ENCODE results near the gene IL15. TPM values are rescaled to one million over a fixed set of nuclear protein-coding genes. Genes with fewer than 3 reads are reported as not detected.

IL15 gene
- polyA plus RNA-seq (2011; rRNA removed) (24.0 and 32.3 TPM in 2 replicates), polyA plus RNA-seq (2017; fragmentation: RNase III; extraction: RNeasy Plus Mini Kit Qiagen cat#74134 plus additional on column Dnase treatment) (12.7 to 16.2 TPM (median 14.1 TPM) in 3 replicates), polyA minus RNA-seq (2011; rRNA and poly(A)+ RNA removed) (16.2 and 17.4 TPM in 2 replicates)
- polyA plus RNA-seq (2012; cell fraction: cytosol; rRNA removed): 7.5 and 8.4 TPM in 2 replicates
- polyA plus RNA-seq (2012; cell fraction: nucleus; rRNA removed): 14.6 and 15.2 TPM in 2 replicates

DNA sequence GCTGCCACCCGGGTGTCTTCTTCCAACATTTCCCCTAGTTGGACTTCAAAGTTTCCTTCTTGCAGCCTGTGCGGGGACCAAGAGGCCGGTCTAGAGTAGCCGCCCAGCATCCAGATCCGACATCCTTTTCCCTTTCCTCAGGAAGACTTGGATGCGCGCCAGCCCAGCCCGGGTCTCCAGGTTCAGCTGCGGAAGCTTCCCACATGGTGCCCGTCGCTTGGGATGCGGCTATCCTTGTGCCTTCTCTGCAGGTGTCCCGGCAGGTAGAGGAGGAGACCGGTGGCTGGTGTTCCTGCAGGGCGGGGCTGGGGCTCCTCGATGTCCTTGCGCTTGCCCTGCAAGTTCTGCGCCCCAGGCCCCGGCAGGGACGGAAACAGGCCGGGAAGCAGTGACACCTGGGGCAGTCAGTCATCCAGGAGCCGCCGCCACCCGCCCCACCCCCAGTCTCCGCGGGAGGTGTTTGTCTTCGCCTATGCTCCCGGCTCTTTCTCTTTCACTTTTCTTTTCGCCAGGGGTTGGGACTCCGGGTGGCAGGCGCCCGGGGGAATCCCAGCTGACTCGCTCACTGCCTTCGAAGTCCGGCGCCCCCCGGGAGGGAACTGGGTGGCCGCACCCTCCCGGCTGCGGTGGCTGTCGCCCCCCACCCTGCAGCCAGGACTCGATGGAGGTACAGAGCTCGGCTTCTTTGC is at the start of gene IL15:
Gene IL15 (plus strand): TSS at position 502 of the 689 bp plus-strand sequence. CDS start 82,882 bp downstream, outside the sequence.
- DNase-seq (ENCODE audit: low read depth in 1 of 2, low spot score in 1 of 2) (peak; percentile 66 to 77), FAIRE-seq (no peak), ATAC-seq (peak; percentile 75 to 82)
- Histone ChIP-seq H3K27ac (peak within 1 kb of the TSS; percentile 90 to 100), H3K4me2 (peak within 1 kb of the TSS; percentile 95), H3K4me1 (peaks cover 21% of the 10 kb centered on the region; the same call in 2 of the 3 replicates), H3K4me3 (peak within 1 kb of the TSS; percentile 86), H3K9me3 (no peaks in the 10 kb centered on the region)
- TF ChIP-seq BCL3 (IDR thresholded peaks at IDR 0.05) (0 out of 3 replicates have a peak, but pooled peaks have one; percentile 26), CHD4 (IDR thresholded peaks at IDR 0.05; ENCODE audit: borderline replicate concordance) (no peak), EP300 (IDR thresholded peaks at IDR 0.05) (no peak), PHF8 (IDR thresholded peaks at IDR 0.05; ENCODE audit: borderline replicate concordance, low read depth) (peak; percentile 33; the same call in 1 of the 2 replicates), ZFP36 (IDR thresholded peaks at IDR 0.05; ENCODE audit: borderline replicate concordance, partially characterized antibody) (no peak), MYC (IDR thresholded peaks at IDR 0.05; ENCODE audit: borderline replicate concordance, low read length) (no peak), ZSCAN20 (CRISPR knock-in tag; IDR thresholded peaks at IDR 0.05) (no peak), ESRRA (IDR thresholded peaks at IDR 0.05; ENCODE audit: borderline replicate concordance, low read length) (no peak), RAD21 (conservative IDR thresholded peaks at IDR 0.05 in 1 of 2, IDR thresholded peaks at IDR 0.05 in 1 of 2) (no peak; a peak in 1 of 5 replicates)
- TF ChIP-seq, protein P1, sequence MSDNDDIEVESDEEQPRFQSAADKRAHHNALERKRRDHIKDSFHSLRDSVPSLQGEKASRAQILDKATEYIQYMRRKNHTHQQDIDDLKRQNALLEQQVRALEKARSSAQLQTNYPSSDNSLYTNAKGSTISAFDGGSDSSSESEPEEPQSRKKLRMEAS (IDR thresholded peaks at IDR 0.05): peak; percentile 37; the same call in 1 of the 2 replicates
- TF ChIP-seq, protein P2, sequence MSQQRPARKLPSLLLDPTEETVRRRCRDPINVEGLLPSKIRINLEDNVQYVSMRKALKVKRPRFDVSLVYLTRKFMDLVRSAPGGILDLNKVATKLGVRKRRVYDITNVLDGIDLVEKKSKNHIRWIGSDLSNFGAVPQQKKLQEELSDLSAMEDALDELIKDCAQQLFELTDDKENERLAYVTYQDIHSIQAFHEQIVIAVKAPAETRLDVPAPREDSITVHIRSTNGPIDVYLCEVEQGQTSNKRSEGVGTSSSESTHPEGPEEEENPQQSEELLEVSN (IDR thresholded peaks at IDR 0.05; ENCODE audit: borderline replicate concordance, low read depth): peak; percentile 47; the same call in 1 of the 2 replicates
- WGBS (ENCODE audit: missing lambda C conversion rate): 2% methylated on average over 13 of the region's 43 CpGs
- ChIA-PET POLR2A (interaction anchor here (1.2 kb wide), 1 partner anchor 286 kb away, joined by 4 read pairs; no protein-coding TSS in a partner anchor), CTCF (interaction anchor here (0.6 to 1.4 kb wide), 6 partner anchors 10 to 290 kb away, joined by 3 to 5 read pairs (median 3); no protein-coding TSS in a partner anchor)

- H3K9me3 ChIP-seq: peaks cover 12% of the 10 kb centered on the region
- H3K27ac ChIP-seq: no peak overlapping the region
- ATAC-seq (no peak), FAIRE-seq (no peak), DNase-seq (ENCODE audit: low read depth in 1 of 2, low spot score in 1 of 2) (no peak)
- ChIA-PET POLR2A (no interaction called here), CTCF (no interaction called here)
- TF ChIP-seq RAD21 (conservative IDR thresholded peaks at IDR 0.05 in 1 of 2, IDR thresholded peaks at IDR 0.05 in 1 of 2) (no peak), CBX8 (IDR thresholded peaks at IDR 0.05) (no peak), ESRRA (IDR thresholded peaks at IDR 0.05; ENCODE audit: borderline replicate concordance, low read length) (no peak), FOSL2 (IDR thresholded peaks at IDR 0.05) (no peak), FOSL2 (CRISPR knock-in tag; IDR thresholded peaks at IDR 0.05) (peak; percentile 76)
- 95% methylated on average over 1 of the region's 1 CpG for WGBS (ENCODE audit: missing lambda C conversion rate)
- no peak overlapping the region for H3K4me2 ChIP-seq
- H3K4me1 ChIP-seq: no peaks in the 10 kb centered on the region
- no peak overlapping the region for H3K4me3 ChIP-seq
Measured at GRCh38 chr4:141587897-141588296, 48.5 kb upstream of the IL15 start.

DNA sequence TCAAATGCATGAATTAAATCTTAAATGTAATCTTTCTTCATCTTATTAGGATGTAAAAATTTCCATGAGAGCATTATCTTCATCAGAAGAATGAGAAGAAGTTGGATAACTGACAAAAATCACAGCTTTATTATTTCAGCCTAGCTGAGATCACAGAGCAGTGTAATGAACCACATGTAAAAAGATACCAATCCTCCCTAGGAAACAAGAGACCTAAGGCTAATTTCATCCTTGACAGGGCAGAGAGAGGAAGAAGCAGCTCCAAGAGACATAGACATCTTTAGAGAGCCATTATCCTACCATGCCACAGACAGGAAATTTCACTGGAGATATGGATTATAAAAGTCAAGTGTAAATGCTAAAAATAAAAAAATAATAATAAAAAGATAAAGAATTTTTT is 40.9 kb upstream of the IL15 start:
- DNase-seq (ENCODE audit: low read depth in 1 of 2, low spot score in 1 of 2): no peak
- FAIRE-seq: no peak
- no peak for ATAC-seq
- Histone ChIP-seq H3K4me3 (no peak overlapping the region), H3K9me3 (peaks cover 12% of the 10 kb centered on the region), H3K4me2 (no peak overlapping the region), H3K27ac (no peak overlapping the region), H3K4me1 (no peaks in the 10 kb centered on the region)
- ChIA-PET CTCF (no interaction called here), POLR2A (no interaction called here)
- no peak for TF ChIP-seq CEBPB (IDR thresholded peaks at IDR 0.05)
- no peak for TF ChIP-seq KDM1A (IDR thresholded peaks at IDR 0.05; ENCODE audit: low read depth)
- TF ChIP-seq NFE2L2 (conservative IDR thresholded peaks at IDR 0.05; ENCODE audit: low read length): no peak
- TF ChIP-seq, protein P3, sequence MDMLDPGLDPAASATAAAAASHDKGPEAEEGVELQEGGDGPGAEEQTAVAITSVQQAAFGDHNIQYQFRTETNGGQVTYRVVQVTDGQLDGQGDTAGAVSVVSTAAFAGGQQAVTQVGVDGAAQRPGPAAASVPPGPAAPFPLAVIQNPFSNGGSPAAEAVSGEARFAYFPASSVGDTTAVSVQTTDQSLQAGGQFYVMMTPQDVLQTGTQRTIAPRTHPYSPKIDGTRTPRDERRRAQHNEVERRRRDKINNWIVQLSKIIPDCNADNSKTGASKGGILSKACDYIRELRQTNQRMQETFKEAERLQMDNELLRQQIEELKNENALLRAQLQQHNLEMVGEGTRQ (IDR thresholded peaks at IDR 0.05): no peak
- no peak for TF ChIP-seq RNF2 (IDR thresholded peaks at IDR 0.05; ENCODE audit: borderline replicate concordance, low read depth)
- TF ChIP-seq REST (IDR thresholded peaks at IDR 0.05): no peak
- TF ChIP-seq PHF8 (IDR thresholded peaks at IDR 0.05; ENCODE audit: borderline replicate concordance, low read depth): no peak
- TF ChIP-seq BHLHE40 (IDR thresholded peaks at IDR 0.05; ENCODE audit: low read depth, low read length): no peak
- no peak for TF ChIP-seq RCOR1 (IDR thresholded peaks at IDR 0.05; ENCODE audit: low read depth, low read length)
- no peak for TF ChIP-seq GATA3 (IDR thresholded peaks at IDR 0.05; ENCODE audit: borderline replicate concordance)
- no peak for TF ChIP-seq POLR2A (IDR thresholded peaks at IDR 0.05; ENCODE audit: low read length)
- no peak for TF ChIP-seq SREBF2 (IDR thresholded peaks at IDR 0.05)
- no peak for TF ChIP-seq ZC3H11A (IDR thresholded peaks at IDR 0.05)
- TF ChIP-seq, protein P1 (IDR thresholded peaks at IDR 0.05): no peak

All from A549 (cell line).